Measurements from ENCODE around the gene YKT6. TPM values are rescaled to one million over a fixed set of nuclear protein-coding genes. Genes with fewer than 3 reads are reported as not detected.

The YKT6 gene
- total and polyA plus RNA-seq, 2 of the 8 experiments (the other 6 are each of a cell fraction or from before 2014, with no cell fraction given), result 75.3 to 103 TPM

- Histone ChIP-seq H2BK5ac (ENCODE audit: low read depth, low read length) (no peak overlapping the region), H3K4me3 (ENCODE audit: extremely low read depth in 1 of 4, insufficient read depth in 2 of 4, low read depth in 3 of 4, low read length in 4 of 4) (no peak overlapping the region), H2AFZ (ENCODE audit: low read length) (no peak overlapping the region), H3K56ac (replicated peaks; ENCODE audit: insufficient read length, low read depth, low read length) (no peak overlapping the region), H2BK15ac (ENCODE audit: low read length) (no peak overlapping the region), H3K79me1 (ENCODE audit: low read depth, low read length) (no peaks in the 10 kb centered on the region), H2AK5ac (ENCODE audit: low read depth, low read length) (no peak overlapping the region), H3K18ac (ENCODE audit: extremely low read depth, low read length) (no peak overlapping the region; the same call in 1 of the 2 replicates), H4K20me1 (replicated peaks in 1 of 2; ENCODE audit: control insufficient read depth in 1 of 2, insufficient read depth in 2 of 2, low read length in 2 of 2) (no peaks in the 10 kb centered on the region), H3K23ac (ENCODE audit: insufficient read length) (no peak overlapping the region), H2BK12ac (ENCODE audit: low read depth, low read length) (no peak overlapping the region), H3K79me2 (ENCODE audit: control insufficient read depth in 1 of 2, insufficient read depth in 2 of 2, low read length in 2 of 2) (no peaks in the 10 kb centered on the region), H4K5ac (ENCODE audit: insufficient read length, low read depth, low read length) (no peak overlapping the region), H3K9me3 (ENCODE audit: insufficient read depth in 2 of 2, low read depth in 1 of 2, low read length in 1 of 2) (no peaks in the 10 kb centered on the region), H4K8ac (ENCODE audit: extremely low read depth, insufficient read depth, low read length) (peak overlapping the region; percentile 19; the same call in 1 of the 2 replicates), H3K4ac (replicated peaks; ENCODE audit: insufficient read length, low read depth, low read length) (no peak overlapping the region), H3K27ac (ENCODE audit: low read depth, low read length) (no peak overlapping the region), H3K4me1 (replicated peaks in 1 of 4; ENCODE audit: control insufficient read depth in 3 of 4, insufficient read depth in 4 of 4, low read length in 3 of 4) (peaks cover 0 to 2% (median 0%) of the 10 kb centered on the region in 4 experiments; a peak in 2 of 7 replicates), H3K23me2 (ENCODE audit: low read depth, low read length) (no peaks in the 10 kb centered on the region), H3K14ac (ENCODE audit: insufficient read length) (no peak overlapping the region), H3K27me3 (replicated peaks in 1 of 4; ENCODE audit: control insufficient read depth in 3 of 4, extremely low read depth in 1 of 4, insufficient read depth in 3 of 4, low read length in 3 of 4) (no peaks in the 10 kb centered on the region; a peak in 1 of 7 replicates), H3K4me2 (ENCODE audit: insufficient read depth in 1 of 2, low read depth in 2 of 2, low read length in 2 of 2) (no peak overlapping the region), H3K36me3 (ENCODE audit: control insufficient read depth in 2 of 4, insufficient read depth in 4 of 4, low read length in 3 of 4) (no peaks in the 10 kb centered on the region), H3K9ac (replicated peaks in 1 of 4; ENCODE audit: extremely low read depth in 1 of 4, low read depth in 3 of 4, low read length in 3 of 4) (no peak overlapping the region), H4K91ac (replicated peaks; ENCODE audit: insufficient read length, low read length) (no peak overlapping the region), H2BK120ac (replicated peaks; ENCODE audit: low read depth, low read length) (no peak overlapping the region), H2BK20ac (ENCODE audit: low read length) (no peak overlapping the region)
- ChIA-PET POLR2A (ENCODE audit: partially characterized antibody) (interaction anchor here (0.8 kb wide), 1 partner anchor 26 kb away, joined by 4 read pairs; no protein-coding TSS in a partner anchor), CTCF (ENCODE audit: partially characterized antibody) (interaction anchor here (0.6 to 5.0 kb wide), 50 partner anchors 8 to 325 kb away, joined by 3 to 37 read pairs (median 5); partner anchors contain the start of gene YKT6)
- WGBS, 2 experiments (ENCODE audit: extremely low coverage in 1 of 2, insufficient coverage in 1 of 2, insufficient read length in 1 of 2, insufficient replicate concordance in 2 of 2, low coverage in 1 of 2, low lambda C conversion rate in 2 of 2, missing lambda C conversion rate in 1 of 2), result 76% methylated on average over 15 of the region's 16 CpGs; no CpG with 5 or more reads in 1 of the 2 experiments
- no peak for DNase-seq (ENCODE audit: low read depth in 1 of 2, low spot score in 2 of 2)
- no peak for TF ChIP-seq SIN3A (conservative IDR thresholded peaks at IDR 0.05 in 1 of 2, IDR thresholded peaks at IDR 0.05 in 1 of 2; ENCODE audit: low read depth in 1 of 2, low read length in 2 of 2)
- TF ChIP-seq YY1 (IDR thresholded peaks at IDR 0.05; ENCODE audit: low read depth, low read length), result no peak
- TF ChIP-seq KDM1A (IDR thresholded peaks at IDR 0.05; ENCODE audit: borderline replicate concordance, low read length), result no peak
- TF ChIP-seq FOSL1 (IDR thresholded peaks at IDR 0.05; ENCODE audit: insufficient read depth, low read depth, low read length), result no peak
- TF ChIP-seq SIX5 (IDR thresholded peaks at IDR 0.05; ENCODE audit: low read depth, low read length), result no peak
- no peak for TF ChIP-seq TAF7 (optimal IDR thresholded peaks at IDR 0.05; ENCODE audit: borderline replicate concordance, low read depth, low read length)
- no peak for TF ChIP-seq SAP30 (IDR thresholded peaks at IDR 0.05; ENCODE audit: insufficient read depth, insufficient replicate concordance, low read length)
- no peak for TF ChIP-seq POU5F1 (IDR thresholded peaks at IDR 0.05; ENCODE audit: low read depth, low read length)
- no peak for TF ChIP-seq CEBPB (IDR thresholded peaks at IDR 0.05; ENCODE audit: low read depth, low read length)
- no peak for TF ChIP-seq JUND (IDR thresholded peaks at IDR 0.05; ENCODE audit: low read length)
- TF ChIP-seq CBX5 (IDR thresholded peaks at IDR 0.05; ENCODE audit: low read depth, low read length), result no peak
- FAIRE-seq, result no peak
Measured at GRCh38 chr7:44240376-44240775, 39.6 kb downstream of the YKT6 start.

All from H1 (cell line).